Activated CD4-positive, alpha-beta T cell treated with anti-CD3 and anti-CD28 coated beads for 1 hour (primary cell): ENCODE results near the gene MCM3AP.
"Not testable (repeated sequence)": the region's sequence is repeated elsewhere in the genome, so short reads cannot be mapped to it uniquely, and the experiment has no call there.

Experiments
- DNase-seq: peaks from one replicate; pipeline ENCODE4 v3.0.0-alpha.2; 2020

MCM3AP gene

GRCh38 chr21:46268371-46268770 is 17.0 kb downstream of the MCM3AP start:
- DNase-seq = no peak

GRCh38 chr21:46266946-46267345 is 18.5 kb downstream of the MCM3AP start:
- DNase-seq = no peak

GRCh38 chr21:46265736-46266525 is 19.5 kb downstream of the MCM3AP start:
- no peak for DNase-seq

- no peak for DNase-seq
Observed at GRCh38 chr21:46264690-46265144, 20.7 kb downstream of the MCM3AP start.

- DNase-seq = no peak
Observed at GRCh38 chr21:46264046-46264689, 21.2 kb downstream of the MCM3AP start.

GRCh38 chr21:46256501-46256994 is 28.9 kb downstream of the MCM3AP start:
- no peak for DNase-seq

- no peak for DNase-seq
Observed at GRCh38 chr21:46255758-46256337, 29.6 kb downstream of the MCM3AP start.

- no peak for DNase-seq
Observed at GRCh38 chr21:46255166-46255565, 30.2 kb downstream of the MCM3AP start.

GRCh38 chr21:46254208-46254975 is 31.0 kb downstream of the MCM3AP start:
- DNase-seq = no peak

GRCh38 chr21:46253610-46254124 is 31.7 kb downstream of the MCM3AP start:
- no peak for DNase-seq

GRCh38 chr21:46252840-46253239 is 32.6 kb downstream of the MCM3AP start:
- DNase-seq = no peak

GRCh38 chr21:46250146-46250725 is 35.2 kb downstream of the MCM3AP start:
- no peak for DNase-seq

GRCh38 chr21:46248827-46249226 is 36.6 kb downstream of the MCM3AP start:
- no peak for DNase-seq

GRCh38 chr21:46248422-46248782 is 37.0 kb downstream of the MCM3AP start:
- DNase-seq = no peak

- no peak for DNase-seq
Observed at GRCh38 chr21:46247699-46248421, 37.6 kb downstream of the MCM3AP start.

- DNase-seq = no peak
Observed at GRCh38 chr21:46246345-46246744, 39.1 kb downstream of the MCM3AP start.

- no peak for DNase-seq
Observed at GRCh38 chr21:46245213-46245915, 40.0 kb downstream of the MCM3AP start.

- DNase-seq = no peak
Observed at GRCh38 chr21:46244602-46245001, 40.8 kb downstream of the MCM3AP start.

GRCh38 chr21:46243960-46244361 is 41.5 kb downstream of the MCM3AP start:
- DNase-seq = no peak

GRCh38 chr21:46243325-46243724 is 42.1 kb downstream of the MCM3AP start:
- DNase-seq = no peak

- DNase-seq = not testable (repeated sequence)
Observed at GRCh38 chr21:46241577-46241976, 43.8 kb downstream of the MCM3AP start.
